ENCODE measurements around the gene DIRAS1. TPM values are rescaled to one million over a fixed set of nuclear protein-coding genes. Genes with fewer than 3 reads are reported as not detected.
"Not testable (repeated sequence)": the region's sequence is repeated elsewhere in the genome, so short reads cannot be mapped to it uniquely, and the experiment has no call there.

DIRAS1 gene
- total RNA-seq, 2 experiments from 2014 or later: not detected

- H3K4me3 ChIP-seq (ENCODE audit: low read length): no peak overlapping the region
- no peaks in the 10 kb centered on the region for H3K27me3 ChIP-seq (ENCODE audit: control insufficient read depth in 1 of 2, insufficient read depth in 2 of 2, low read length in 2 of 2)
- DNase-seq (no peak), ATAC-seq (ENCODE audit: poor library complexity) (no peak)
- H3K9me3 Mint-ChIP-seq: no peaks in the 10 kb centered on the region
- no peaks in the 10 kb centered on the region for H3K4me1 Mint-ChIP-seq (ENCODE audit: low read depth)
- no peaks in the 10 kb centered on the region for H3K36me3 Mint-ChIP-seq (ENCODE audit: low read depth)
- no peaks in the 10 kb centered on the region for H3K4me1 ChIP-seq (ENCODE audit: insufficient read depth, low read length)
- ChIA-PET CTCF (no interaction called here), POLR2A (no interaction called here)
- H3K4me3 Mint-ChIP-seq: no peak overlapping the region
- no peaks in the 10 kb centered on the region for H3K27me3 Mint-ChIP-seq
- no peak overlapping the region for H3K27ac Mint-ChIP-seq
- TF ChIP-seq CTCF (IDR thresholded peaks at IDR 0.05): no peak
- intact Hi-C loops (cut with DNase I, micrococcal nuclease): no loop called here
- peaks cover 0 to 5% of the 10 kb centered on the region in 2 experiments for H3K9me3 ChIP-seq (ENCODE audit: control insufficient read depth in 1 of 2, insufficient read depth in 1 of 2, low read length in 2 of 2)
- no peaks in the 10 kb centered on the region for H3K36me3 ChIP-seq (ENCODE audit: insufficient read depth, low read length)
- H3K27ac ChIP-seq (ENCODE audit: low read depth in 1 of 2, low read length in 2 of 2): no peak overlapping the region
Measured at GRCh38 chr19:2670217-2670616, 51.0 kb downstream of the DIRAS1 start.

- no peak overlapping the region for H3K4me3 ChIP-seq (ENCODE audit: low read length)
- TF ChIP-seq CTCF (IDR thresholded peaks at IDR 0.05): no peak
- no peaks in the 10 kb centered on the region for H3K36me3 Mint-ChIP-seq (ENCODE audit: low read depth)
- H3K36me3 ChIP-seq (ENCODE audit: insufficient read depth, low read length): no peaks in the 10 kb centered on the region
- no peaks in the 10 kb centered on the region for H3K4me1 Mint-ChIP-seq (ENCODE audit: low read depth)
- no peaks in the 10 kb centered on the region for H3K4me1 ChIP-seq (ENCODE audit: insufficient read depth, low read length)
- no peak overlapping the region for H3K4me3 Mint-ChIP-seq
- H3K27ac ChIP-seq (ENCODE audit: low read depth in 1 of 2, low read length in 2 of 2): no peak overlapping the region
- H3K9me3 Mint-ChIP-seq: no peaks in the 10 kb centered on the region
- intact Hi-C loops (cut with DNase I, micrococcal nuclease): no loop called here
- peaks cover under 1 to 5% of the 10 kb centered on the region in 2 experiments for H3K9me3 ChIP-seq (ENCODE audit: control insufficient read depth in 1 of 2, insufficient read depth in 1 of 2, low read length in 2 of 2)
- DNase-seq (no peak), ATAC-seq (ENCODE audit: poor library complexity) (no peak)
- CTCF ChIA-PET: no interaction called here
- no peaks in the 10 kb centered on the region for H3K27me3 Mint-ChIP-seq
- POLR2A ChIA-PET: no interaction called here
- H3K27ac Mint-ChIP-seq: no peak overlapping the region
- no peaks in the 10 kb centered on the region for H3K27me3 ChIP-seq (ENCODE audit: control insufficient read depth in 1 of 2, insufficient read depth in 2 of 2, low read length in 2 of 2)
Measured at GRCh38 chr19:2668175-2668763, 52.9 kb downstream of the DIRAS1 start.

DNA sequence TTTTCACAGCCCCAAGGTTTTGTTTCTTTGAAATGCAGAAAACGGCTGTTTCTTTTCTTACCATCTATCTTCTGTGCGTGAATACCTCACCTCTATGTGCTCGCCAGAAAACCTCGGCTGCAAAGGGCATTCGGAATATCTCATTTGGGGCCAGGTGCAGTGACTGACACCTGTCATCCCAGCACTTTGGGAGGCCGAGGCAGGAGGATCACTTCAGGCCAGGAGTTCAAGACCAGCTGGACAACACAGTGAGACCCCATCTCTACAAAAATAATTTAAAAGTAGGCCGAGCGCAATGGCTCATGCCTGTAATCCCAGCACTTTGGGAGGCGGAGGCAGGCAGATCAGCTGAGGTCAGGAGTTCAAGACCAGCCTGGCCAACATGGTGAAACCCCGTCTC is 53.8 kb downstream of the DIRAS1 start:
- H3K9me3 Mint-ChIP-seq; intact Hi-C loops (cut with DNase I, micrococcal nuclease); H3K27me3 ChIP-seq (ENCODE audit: control insufficient read depth in 1 of 2, insufficient read depth in 2 of 2, low read length in 2 of 2); H3K36me3 ChIP-seq (ENCODE audit: insufficient read depth, low read length); H3K27ac ChIP-seq (ENCODE audit: low read depth in 1 of 2, low read length in 2 of 2); H3K36me3 Mint-ChIP-seq (ENCODE audit: low read depth); H3K27me3 Mint-ChIP-seq; H3K27ac Mint-ChIP-seq; H3K9me3 ChIP-seq (ENCODE audit: control insufficient read depth in 1 of 2, insufficient read depth in 1 of 2, low read length in 2 of 2); H3K4me3 Mint-ChIP-seq; H3K4me3 ChIP-seq (ENCODE audit: low read length); POLR2A ChIA-PET; CTCF ChIA-PET; H3K4me1 Mint-ChIP-seq (ENCODE audit: low read depth); ATAC-seq (ENCODE audit: poor library complexity); DNase-seq; H3K4me1 ChIP-seq (ENCODE audit: insufficient read depth, low read length): not testable (repeated sequence)

DNA sequence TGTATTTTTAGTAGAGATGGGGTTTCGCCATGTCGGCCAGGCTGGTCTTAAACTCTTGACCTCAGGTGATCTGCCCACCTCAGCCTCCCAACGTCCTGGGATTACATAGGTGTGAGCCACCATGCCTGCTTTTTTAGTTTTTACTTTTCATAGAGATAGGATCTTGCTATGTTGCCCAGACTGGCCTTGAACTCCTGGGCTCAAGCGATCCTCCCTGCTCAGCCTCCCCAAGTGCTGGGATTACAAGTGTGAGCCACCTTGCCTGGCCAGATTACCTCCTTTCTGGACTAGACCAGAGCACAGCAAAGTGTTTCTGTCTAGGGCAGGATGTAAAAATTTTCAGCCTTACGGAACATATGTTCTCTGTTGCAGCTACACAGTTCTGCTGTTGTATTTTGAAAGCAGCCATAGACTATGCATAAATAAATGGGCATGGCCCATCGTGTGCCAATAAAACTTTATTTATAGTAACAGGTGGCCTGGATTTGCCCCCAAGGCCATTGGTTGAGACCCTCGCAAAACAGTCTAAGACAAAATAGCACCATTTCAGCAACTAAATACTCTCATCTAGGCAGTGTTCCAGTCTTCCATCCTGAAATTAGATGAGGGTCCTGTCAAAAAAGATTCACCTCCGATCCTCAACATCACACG is 54.7 kb downstream of the DIRAS1 start:
- H3K27me3 Mint-ChIP-seq: no peaks in the 10 kb centered on the region
- intact Hi-C loops (cut with DNase I, micrococcal nuclease): no loop called here
- TF ChIP-seq CTCF (IDR thresholded peaks at IDR 0.05): no peak
- H3K9me3 Mint-ChIP-seq: no peaks in the 10 kb centered on the region
- H3K36me3 Mint-ChIP-seq (ENCODE audit: low read depth): no peaks in the 10 kb centered on the region
- ATAC-seq (ENCODE audit: poor library complexity) (no peak), DNase-seq (no peak)
- H3K4me1 ChIP-seq (ENCODE audit: insufficient read depth, low read length): no peaks in the 10 kb centered on the region
- no peaks in the 10 kb centered on the region for H3K27me3 ChIP-seq (ENCODE audit: control insufficient read depth in 1 of 2, insufficient read depth in 2 of 2, low read length in 2 of 2)
- CTCF ChIA-PET: no interaction called here
- H3K36me3 ChIP-seq (ENCODE audit: insufficient read depth, low read length): no peaks in the 10 kb centered on the region
- no peak overlapping the region for H3K4me3 Mint-ChIP-seq
- H3K4me3 ChIP-seq (ENCODE audit: low read length): no peak overlapping the region
- no peak overlapping the region for H3K27ac ChIP-seq (ENCODE audit: low read depth in 1 of 2, low read length in 2 of 2)
- POLR2A ChIA-PET: no interaction called here
- no peaks in the 10 kb centered on the region for H3K4me1 Mint-ChIP-seq (ENCODE audit: low read depth)
- no peak overlapping the region for H3K27ac Mint-ChIP-seq
- H3K9me3 ChIP-seq (ENCODE audit: control insufficient read depth in 1 of 2, insufficient read depth in 1 of 2, low read length in 2 of 2): peaks cover 8 to 12% of the 10 kb centered on the region in 2 experiments

Data from CD4-positive, alpha-beta T cell (primary cell).